ENCODE data around the gene LHFPL3.

- TF ChIP-seq POLR2A (IDR thresholded peaks at IDR 0.05) (no peak), CTCF (IDR thresholded peaks at IDR 0.05) (no peak)
These were observed 471.9 kb downstream of the LHFPL3 start for GRCh38 chr7:104800307-104800706.
